HL-60 (cell line): Measurements from ENCODE around the gene KCNQ1OT1.
"Not testable (repeated sequence)": the region's sequence is repeated elsewhere in the genome, so short reads cannot be mapped to it uniquely, and the experiment has no call there.

Experiments
- CTCF ChIP-seq: IDR thresholded peaks from one replicate; pipeline ENCODE4 v1.5.1; 2011; ENCODE audit warnings: low read length, control low read depth, inconsistent platforms; ENCODE audit not compliant: insufficient read depth
- POLR2AphosphoS5 ChIP-seq: IDR thresholded peaks from 2 replicates; pipeline ENCODE4 v1.6.1; 2012; ENCODE audit warnings: low read depth
- SPI1 ChIP-seq: IDR thresholded peaks from 2 replicates; pipeline ENCODE4 v1.6.1; 2012; ENCODE audit warnings: low read depth, mild to moderate bottlenecking, borderline replicate concordance

GRCh38 chr11:2639763-2640162, 60.0 kb downstream of the KCNQ1OT1 start:
- TF ChIP-seq CTCF, SPI1, POLR2AphosphoS5: not testable (repeated sequence)
